Raji (cell line): ENCODE results near the gene ZSCAN4.

Experiments used
- POLR2A ChIP-seq: IDR thresholded peaks from 2 replicates; pipeline ENCODE4 v1.6.1; 2011; ENCODE audit warnings: low read depth, low read length, control low read depth; ENCODE audit not compliant: insufficient read depth

ZSCAN4 gene

DNA sequence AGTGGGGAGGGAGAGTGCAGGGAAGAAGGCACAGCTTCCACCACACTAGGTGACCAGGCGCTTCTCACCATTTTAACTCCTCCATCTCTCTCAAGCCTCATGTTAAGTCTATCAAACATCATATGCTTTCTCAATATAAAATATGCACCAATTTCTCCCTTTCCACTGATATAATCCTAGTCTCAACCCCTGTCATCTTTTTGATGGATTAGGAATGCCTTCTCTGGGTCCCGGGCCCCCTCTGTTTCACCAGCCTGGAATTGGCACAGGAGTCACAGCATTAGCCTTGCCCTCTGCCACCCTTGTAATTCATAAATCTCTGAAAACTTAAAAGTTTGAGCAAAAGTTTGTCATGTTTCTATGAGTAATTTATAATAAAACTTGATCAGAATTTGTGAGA lies at the start of gene ZSCAN4:
Gene ZSCAN4, plus strand, starts transcription at position 301 of the 400 bp plus-strand sequence. CDS start 7,211 bp downstream, outside the sequence.
- no peak for TF ChIP-seq POLR2A

DNA sequence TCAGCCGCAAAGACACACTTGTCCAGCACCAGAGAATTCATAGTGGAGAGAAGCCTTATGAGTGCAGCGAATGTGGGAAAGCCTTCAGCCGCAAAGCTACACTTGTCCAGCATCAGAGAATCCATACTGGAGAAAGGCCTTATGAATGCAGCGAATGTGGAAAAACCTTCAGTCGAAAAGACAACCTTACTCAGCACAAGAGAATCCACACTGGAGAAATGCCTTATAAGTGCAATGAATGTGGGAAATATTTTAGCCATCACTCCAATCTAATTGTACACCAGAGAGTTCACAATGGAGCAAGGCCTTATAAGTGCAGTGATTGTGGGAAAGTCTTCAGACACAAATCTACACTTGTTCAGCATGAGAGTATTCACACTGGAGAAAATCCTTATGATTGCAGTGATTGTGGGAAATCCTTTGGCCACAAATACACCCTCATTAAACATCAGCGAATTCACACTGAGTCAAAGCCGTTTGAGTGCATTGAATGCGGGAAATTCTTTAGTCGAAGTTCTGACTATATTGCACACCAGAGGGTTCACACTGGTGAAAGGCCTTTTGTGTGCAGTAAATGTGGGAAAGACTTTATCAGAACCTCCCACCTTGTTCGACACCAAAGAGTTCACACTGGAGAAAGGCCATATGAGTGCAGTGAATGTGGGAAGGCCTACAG lies 47.9 kb upstream of the ZSCAN4 start:
- no peak for TF ChIP-seq POLR2A

DNA sequence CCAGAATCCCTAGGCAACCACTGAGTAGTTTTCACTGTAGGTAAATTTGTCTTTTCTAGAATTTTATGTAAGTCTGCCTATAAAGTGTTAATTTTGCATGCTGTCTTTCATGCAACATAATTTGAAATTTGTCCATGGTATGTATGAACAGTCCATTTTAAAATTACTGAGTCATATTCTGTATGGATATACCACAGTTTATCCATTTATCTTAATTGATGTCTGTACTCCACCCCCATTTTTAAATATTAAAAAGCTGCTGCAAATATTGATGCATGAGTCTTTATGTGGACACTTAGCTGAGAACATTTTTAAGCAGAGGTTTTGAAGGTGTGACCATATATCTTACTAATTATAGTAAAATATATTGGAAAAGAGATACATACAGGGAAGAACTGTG lies 45.6 kb upstream of the ZSCAN4 start:
- TF ChIP-seq POLR2A: no peak

DNA sequence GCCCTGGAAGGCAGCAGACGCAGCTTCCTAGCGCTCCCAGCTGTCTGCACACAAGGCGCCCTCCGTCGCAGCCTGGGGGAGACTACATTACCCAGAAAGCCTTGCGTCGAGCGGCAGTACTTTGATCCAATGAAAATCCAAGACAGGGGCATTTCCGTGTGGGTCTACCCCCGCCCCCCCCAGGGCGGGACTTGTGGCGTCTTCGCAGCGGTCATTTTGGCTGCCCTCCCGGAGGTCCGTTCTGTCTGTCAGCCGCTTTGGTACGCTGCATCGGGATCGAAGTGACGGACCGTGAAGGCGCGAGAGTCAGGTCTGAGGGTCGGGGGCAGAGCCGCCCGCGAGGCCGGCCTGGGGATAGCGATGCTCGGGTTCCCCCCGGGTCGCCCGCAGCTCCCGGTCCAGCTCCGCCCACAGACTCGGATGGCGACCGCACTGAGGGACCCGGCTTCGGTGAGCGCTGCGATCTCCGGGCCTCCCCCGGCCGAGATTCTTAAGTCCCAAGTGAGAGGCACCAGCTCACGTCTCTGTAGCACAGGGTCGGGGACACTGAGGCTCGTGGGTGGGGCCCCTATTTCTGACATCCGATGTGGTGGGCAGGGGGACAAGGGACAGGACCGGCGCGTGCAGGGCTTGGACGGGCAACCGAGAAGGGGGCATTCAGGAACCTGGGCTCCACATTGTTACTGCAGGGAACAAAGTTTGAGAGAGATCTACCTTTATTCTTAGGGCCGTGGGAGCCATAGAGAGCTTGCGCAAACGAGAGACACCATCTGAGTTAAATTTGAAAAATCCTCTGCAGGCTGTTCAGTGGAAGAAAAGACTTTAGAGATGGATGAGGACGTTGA lies 35.5 kb upstream of the ZSCAN4 start, which contains the start of gene ZNF211:
Gene ZNF211, plus strand, starts transcription at position 182 of the 845 bp plus-strand sequence. Its CDS starts 179 bp downstream, at position 361.
- TF ChIP-seq POLR2A: no peak

DNA sequence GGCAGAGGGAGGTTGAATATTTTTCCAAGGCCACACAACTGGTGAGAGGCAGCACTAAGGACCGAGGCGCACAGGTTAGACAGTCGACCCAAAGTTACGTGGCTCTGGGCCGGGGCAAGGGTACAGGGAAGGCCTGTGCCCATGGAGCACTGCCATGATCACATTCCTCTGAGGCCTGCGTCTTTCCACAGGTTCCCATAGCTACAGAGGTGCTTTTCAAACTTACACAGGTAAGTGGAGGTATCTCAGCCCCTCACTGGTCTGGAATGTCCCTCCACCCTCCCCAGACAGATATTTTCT lies 35.0 kb upstream of the ZSCAN4 start:
- no peak for TF ChIP-seq POLR2A

DNA sequence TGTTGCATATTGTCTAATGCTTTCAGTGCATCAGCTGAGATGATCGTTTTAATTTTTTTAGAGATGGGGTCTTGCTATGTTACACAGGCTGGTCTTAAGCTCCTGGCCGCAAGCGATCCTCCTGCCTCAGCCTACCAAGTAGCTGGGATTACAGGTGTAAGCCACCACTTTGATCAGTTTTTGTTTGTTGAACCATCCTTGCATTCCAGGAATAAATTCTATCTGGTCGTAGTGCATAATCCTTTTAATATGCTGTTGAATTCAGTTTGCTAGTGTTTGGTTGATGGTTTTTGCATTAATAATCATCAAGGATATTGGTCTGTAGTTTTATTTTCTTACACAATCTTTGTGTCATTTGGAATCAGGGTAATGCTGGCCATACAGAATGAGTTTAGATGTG lies 31.4 kb upstream of the ZSCAN4 start:
- no peak for TF ChIP-seq POLR2A

DNA sequence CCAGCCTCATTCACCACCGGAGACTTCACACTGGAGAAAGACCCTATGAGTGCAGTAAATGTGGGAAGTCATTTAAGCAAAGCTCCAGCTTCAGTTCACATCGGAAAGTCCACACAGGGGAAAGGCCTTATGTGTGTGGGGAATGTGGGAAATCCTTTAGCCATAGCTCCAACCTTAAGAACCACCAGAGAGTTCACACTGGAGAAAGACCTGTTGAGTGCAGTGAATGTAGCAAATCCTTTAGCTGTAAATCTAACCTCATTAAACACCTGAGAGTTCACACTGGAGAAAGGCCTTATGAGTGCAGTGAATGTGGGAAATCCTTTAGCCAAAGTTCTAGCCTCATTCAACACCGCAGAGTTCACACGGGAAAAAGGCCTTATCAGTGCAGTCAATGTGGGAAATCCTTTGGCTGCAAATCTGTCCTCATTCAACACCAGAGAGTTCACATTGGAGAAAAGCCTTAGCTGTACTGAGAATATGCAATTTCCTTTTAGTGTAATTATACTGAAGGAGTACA lies 27.0 kb upstream of the ZSCAN4 start:
- TF ChIP-seq POLR2A: no peak

- TF ChIP-seq POLR2A: no peak
These were observed 26.2 kb upstream of the ZSCAN4 start for GRCh38 chr19:57642396-57643046.

- TF ChIP-seq POLR2A: no peak
These were observed 25.0 kb upstream of the ZSCAN4 start for GRCh38 chr19:57643734-57644133.

DNA sequence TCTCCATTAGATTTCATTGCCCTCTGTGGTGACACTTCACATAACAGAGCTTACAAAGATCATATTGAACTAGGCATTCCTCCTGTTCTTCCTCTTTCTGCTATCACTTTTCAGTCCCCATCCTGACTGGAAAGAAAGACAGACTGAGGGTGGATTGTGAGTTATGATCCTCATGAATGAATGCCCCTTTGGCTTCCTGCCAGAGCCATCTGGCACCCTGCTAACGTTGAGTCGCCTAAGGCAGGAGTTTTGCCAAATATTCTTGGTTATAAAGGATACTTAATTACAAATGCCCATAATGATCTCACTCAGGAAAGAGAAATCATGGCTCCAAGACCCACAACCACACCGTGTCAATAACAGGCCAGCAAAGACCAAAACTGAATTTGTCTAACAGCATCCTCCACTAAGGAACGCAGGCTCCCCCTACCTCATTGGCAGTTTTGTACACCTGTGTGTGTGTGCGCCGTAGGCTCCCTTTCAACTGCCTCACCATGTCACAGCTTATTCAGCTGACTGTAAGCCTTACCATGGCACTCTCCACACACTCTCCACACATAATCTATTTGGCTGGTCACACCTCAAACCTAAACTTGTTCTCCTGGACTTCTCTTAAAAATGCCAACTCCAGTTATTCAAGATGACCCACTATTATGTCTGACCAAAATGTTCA lies 20.3 kb upstream of the ZSCAN4 start:
- no peak for TF ChIP-seq POLR2A

GRCh38 chr19:57651654-57651996 lies 17.1 kb upstream of the ZSCAN4 start:
- TF ChIP-seq POLR2A: no peak

GRCh38 chr19:57653689-57654088 lies 15.0 kb upstream of the ZSCAN4 start:
- TF ChIP-seq POLR2A: no peak

GRCh38 chr19:57655443-57655842 lies 13.3 kb upstream of the ZSCAN4 start:
- no peak for TF ChIP-seq POLR2A

DNA sequence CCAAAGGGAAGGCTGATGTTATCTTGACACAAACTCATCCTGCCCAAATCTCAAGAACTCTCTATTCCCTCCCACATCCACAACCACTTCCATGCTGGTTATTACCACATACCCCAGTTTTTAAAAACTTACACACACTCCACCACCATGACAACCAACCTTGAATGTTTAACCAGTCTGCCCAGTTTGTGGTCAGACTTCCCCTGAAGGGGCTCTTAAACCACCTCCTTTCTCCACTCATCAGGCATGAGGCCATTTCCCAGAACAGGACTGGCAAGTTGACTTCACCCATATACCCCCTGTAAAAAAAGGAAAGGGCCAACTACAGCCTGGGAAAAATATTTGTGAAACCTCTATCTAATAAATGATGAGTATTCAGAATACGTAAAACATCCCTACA lies 12.4 kb upstream of the ZSCAN4 start:
- no peak for TF ChIP-seq POLR2A

GRCh38 chr19:57664269-57665127 lies 4.2 kb upstream of the ZSCAN4 start:
- TF ChIP-seq POLR2A: no peak

GRCh38 chr19:57665261-57665806 lies 3.4 kb upstream of the ZSCAN4 start:
- TF ChIP-seq POLR2A: no peak
